ENCODE results near the gene BBS9. TPM values are rescaled to one million over a fixed set of nuclear protein-coding genes. Genes with fewer than 3 reads are reported as not detected.
"Not testable (repeated sequence)": the region's sequence is repeated elsewhere in the genome, so short reads cannot be mapped to it uniquely, and the experiment has no call there.

BBS9 gene
- total RNA-seq, 2 donors from 2014 or later: 7.9 to 11.0 TPM

GRCh38 chr7:33248671-33249070, 119.3 kb downstream of the BBS9 start:
- intact Hi-C loops (cut with DNase I, micrococcal nuclease): loop anchor here in 1 of 2 donors (10.0 kb wide), 2 partner anchors 496 to 686 kb away; no protein-coding TSS in a partner anchor
- ATAC-seq (no peak), DNase-seq (no peak)

- DNase-seq (no peak), ATAC-seq (no peak)
- intact Hi-C loops (cut with DNase I, micrococcal nuclease): no loop called here
Measured at GRCh38 chr7:33250421-33250871, 121.1 kb downstream of the BBS9 start.

DNA sequence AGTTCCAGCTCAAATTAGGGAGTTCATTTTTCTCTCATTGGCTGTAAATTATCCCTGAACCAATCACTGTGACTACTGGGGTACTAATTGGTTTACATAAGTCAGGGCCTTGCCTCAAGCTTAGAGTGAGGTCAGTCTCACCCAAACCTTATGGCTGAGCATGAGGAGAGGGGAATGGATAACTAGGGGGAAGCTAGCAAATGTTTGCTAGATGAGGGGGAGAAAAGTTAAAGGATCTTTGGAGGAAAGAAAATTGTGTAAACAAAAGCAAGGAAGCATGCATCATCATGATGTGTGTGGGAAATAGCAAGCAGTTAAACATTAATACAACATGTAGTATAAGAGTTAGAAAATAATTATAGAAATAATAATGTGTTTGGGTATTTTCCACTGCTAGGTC, 121.9 kb downstream of the BBS9 start:
- no peak for DNase-seq
- intact Hi-C loops (cut with DNase I, micrococcal nuclease): no loop called here
- no peak for ATAC-seq

- intact Hi-C loops (cut with DNase I, micrococcal nuclease): no loop called here
- no peak for ATAC-seq
- DNase-seq: no peak
Measured at GRCh38 chr7:33258491-33258951, 129.2 kb downstream of the BBS9 start.

GRCh38 chr7:33261585-33261984, 132.2 kb downstream of the BBS9 start:
- intact Hi-C loops (cut with DNase I, micrococcal nuclease): no loop called here
- no peak for ATAC-seq
- DNase-seq: no peak

GRCh38 chr7:33262476-33262875, 133.1 kb downstream of the BBS9 start:
- ATAC-seq (no peak), DNase-seq (no peak)
- intact Hi-C loops (cut with DNase I, micrococcal nuclease): no loop called here

DNA sequence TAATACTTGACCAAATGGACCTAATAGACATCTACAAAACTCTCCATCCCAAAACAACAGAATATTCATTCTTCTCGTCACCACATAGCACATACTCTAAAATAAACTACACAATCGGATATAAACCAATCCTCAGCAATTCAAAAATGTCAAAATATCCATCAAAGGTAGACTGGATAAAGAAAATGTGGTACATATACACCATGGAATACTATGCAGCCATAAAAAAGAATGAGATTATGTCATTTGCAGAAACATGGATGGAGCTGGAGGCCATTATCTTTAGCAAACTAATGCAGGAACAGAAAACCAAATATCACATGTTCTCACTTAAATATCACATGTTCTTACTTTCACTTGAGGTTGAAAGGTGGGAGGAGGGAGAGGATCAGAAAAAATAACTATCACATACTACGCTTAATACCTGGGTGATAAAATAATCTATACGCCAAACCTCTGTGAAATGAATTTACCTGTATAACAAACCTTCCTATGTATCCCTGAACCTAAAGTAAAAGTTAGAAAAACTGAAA, 142.5 kb downstream of the BBS9 start:
- ATAC-seq; DNase-seq; intact Hi-C loops (cut with DNase I, micrococcal nuclease): not testable (repeated sequence)

- no peak for ATAC-seq
Measured at GRCh38 chr7:33273356-33273755, 144.0 kb downstream of the BBS9 start.

GRCh38 chr7:33276325-33276724, 147.0 kb downstream of the BBS9 start:
- intact Hi-C loops (cut with DNase I, micrococcal nuclease): no loop called here
- no peak for DNase-seq
- ATAC-seq: no peak

More at GRCh38 chr7:33273356-33273755, 144.0 kb downstream of the BBS9 start:
- intact Hi-C loops (cut with DNase I, micrococcal nuclease): no loop called here
- no peak for DNase-seq

DNA sequence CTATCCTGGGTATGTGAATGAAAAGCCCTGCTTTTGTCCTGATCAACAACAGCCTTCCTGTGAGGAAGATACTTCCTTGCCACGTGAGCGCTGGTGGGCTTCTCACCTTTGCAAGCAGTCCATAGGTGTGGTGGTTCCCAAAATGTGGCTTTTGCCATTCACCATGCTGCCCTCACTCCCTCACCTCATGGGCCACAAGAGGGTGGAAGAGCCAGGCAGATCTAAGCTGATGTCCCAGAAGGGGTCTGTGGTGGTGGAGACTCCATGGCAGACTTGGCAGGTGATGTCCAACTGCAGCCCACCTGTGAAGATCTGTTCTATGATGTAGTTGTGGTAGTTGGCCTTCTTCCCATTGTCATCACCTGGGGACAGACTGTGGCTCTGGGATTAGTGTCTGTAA, 147.4 kb downstream of the BBS9 start:
- intact Hi-C loops (cut with DNase I, micrococcal nuclease): no loop called here
- no peak for ATAC-seq
- DNase-seq: no peak

GRCh38 chr7:33278095-33278494, 148.7 kb downstream of the BBS9 start:
- no peak for DNase-seq
- no peak for ATAC-seq

DNA sequence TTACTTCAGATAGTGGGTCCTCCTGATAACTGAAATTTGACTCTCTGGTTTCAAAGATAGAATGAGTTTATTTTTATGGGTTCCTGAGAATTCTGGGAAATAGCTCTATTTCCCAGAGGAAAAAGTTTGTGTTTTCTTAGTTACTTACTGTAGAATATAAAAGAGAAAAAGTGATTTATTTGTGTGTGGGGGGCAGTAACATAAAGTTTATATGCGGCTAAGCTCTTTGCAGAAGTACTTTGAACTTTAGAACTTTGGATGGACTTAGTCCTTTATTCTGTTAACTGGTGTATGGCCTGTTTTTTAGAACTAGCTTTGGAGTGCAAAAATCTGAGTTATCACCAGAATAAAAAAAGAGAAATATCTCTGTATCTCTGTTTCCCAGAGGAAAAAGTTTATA, 157.1 kb downstream of the BBS9 start:
- intact Hi-C loops (cut with DNase I, micrococcal nuclease): no loop called here
- ATAC-seq (no peak), DNase-seq (no peak)

More at GRCh38 chr7:33278095-33278494, 148.7 kb downstream of the BBS9 start:
- intact Hi-C loops (cut with DNase I, micrococcal nuclease): no loop called here

- ATAC-seq (no peak), DNase-seq (no peak)
- intact Hi-C loops (cut with DNase I, micrococcal nuclease): no loop called here
Measured at GRCh38 chr7:33287738-33288137, 158.4 kb downstream of the BBS9 start.

DNA sequence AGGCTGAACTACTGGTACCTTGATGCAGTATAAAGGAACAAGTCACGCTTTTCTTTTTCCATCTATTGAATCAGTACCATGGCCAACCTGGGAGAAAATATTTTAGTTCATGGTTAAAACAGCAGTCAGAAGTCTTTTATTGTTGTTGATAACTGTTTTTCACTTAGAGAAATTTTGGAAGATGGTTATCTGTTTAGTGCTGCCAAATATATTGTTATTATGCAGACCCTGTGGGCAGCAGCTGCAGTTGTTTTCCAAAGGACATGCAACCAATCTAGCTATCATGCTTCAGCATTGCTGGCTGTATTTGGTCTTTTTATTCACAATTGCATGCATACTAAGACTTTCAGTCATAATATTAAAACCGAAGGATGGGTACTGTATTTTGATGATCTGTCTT, 169.5 kb downstream of the BBS9 start:
- intact Hi-C loops (cut with DNase I, micrococcal nuclease): no loop called here
- no peak for ATAC-seq
- DNase-seq: no peak

- ATAC-seq (no peak), DNase-seq (no peak)
- intact Hi-C loops (cut with DNase I, micrococcal nuclease): no loop called here
Measured at GRCh38 chr7:33299425-33299824, 170.1 kb downstream of the BBS9 start.

DNA sequence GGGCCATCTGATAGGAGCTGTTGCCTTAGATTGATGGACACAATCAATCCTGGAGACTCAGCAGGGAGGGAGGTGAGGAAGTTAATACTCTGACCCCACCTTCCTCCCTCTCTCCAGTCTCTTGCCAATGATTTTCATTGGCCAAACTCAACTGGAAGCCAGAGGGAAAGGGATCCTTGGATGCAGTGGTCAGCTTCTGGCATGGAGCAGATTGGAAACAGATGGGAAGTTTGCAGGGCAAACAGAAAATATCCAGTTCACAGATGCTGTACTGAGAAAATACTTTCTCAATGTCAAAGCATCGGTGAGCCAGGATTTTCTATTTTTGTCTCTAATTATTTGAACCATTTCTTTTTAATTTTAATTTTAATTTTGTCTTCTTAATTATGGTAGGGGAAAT, 170.8 kb downstream of the BBS9 start:
- DNase-seq (no peak), ATAC-seq (no peak)
- intact Hi-C loops (cut with DNase I, micrococcal nuclease): no loop called here

DNA sequence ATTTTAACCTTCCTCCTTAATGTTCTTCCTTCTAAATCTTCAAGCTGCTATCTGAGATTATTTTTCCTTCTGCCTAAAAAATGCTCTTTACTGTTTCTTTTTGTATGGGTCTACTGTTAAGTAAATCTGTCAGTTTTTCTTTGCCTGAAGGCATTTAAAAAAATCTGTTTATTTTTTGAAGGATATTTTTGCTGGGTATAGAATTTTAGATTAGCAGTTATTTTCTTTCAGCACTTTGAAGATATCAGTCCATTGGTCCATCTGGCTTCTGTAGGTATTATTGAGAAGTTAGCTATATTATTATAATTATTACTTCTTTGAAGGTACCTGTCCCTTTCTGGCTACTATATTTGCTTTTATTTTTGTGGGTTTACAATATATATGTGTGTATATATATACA, 171.4 kb downstream of the BBS9 start:
- no peak for DNase-seq
- intact Hi-C loops (cut with DNase I, micrococcal nuclease): no loop called here
- no peak for ATAC-seq

DNA sequence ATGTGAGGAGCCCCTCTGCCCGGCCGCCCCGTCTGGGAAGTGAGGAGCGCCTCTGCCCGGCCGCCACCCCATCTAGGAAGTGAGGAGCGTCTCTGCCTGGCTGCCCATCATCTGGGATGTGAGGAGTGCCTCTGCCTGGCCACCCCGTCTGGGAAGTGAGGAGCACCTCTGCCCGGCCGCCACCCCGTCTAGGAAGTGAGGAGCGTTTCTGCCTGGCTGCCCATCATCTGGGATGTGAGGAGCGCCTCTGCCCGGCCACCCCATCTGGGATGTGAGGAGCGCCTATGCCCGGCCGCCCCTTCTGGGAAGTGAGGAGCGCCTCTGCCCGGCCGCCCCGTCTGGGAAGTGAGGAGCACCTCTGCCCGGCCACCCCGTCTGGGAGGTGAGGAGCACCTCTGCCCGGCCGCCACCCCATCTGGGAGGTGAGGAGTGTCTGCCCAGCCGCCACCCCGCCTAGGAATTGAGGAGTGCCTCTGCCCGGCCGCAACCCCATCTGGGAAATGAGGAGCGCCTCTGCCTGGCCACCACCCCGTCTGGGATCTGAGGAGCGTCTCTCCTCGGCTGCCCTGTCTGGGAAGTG, 174.7 kb downstream of the BBS9 start:
- DNase-seq; ATAC-seq; intact Hi-C loops (cut with DNase I, micrococcal nuclease): not testable (repeated sequence)

GRCh38 chr7:33307205-33307604, 177.8 kb downstream of the BBS9 start:
- ATAC-seq (no peak), DNase-seq (no peak)
- intact Hi-C loops (cut with DNase I, micrococcal nuclease): no loop called here

DNA sequence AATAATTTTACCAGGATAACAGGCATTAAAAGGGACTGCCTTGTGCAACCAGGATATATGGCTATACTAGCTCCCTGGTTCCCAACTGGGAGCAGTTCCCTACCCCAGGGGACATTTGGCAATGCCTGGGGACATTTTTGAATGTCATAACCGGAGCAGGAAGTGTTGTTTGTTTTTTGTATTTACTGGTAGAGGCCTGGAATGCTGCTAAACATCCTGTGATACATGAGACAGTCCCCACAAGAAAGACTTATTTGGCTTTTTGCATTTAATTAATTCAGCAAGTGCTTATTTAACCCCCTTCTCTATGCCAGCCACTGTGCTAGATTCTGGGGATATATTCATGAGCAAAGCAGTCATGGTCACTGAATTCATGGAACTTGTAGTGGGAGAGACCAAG, 181.2 kb downstream of the BBS9 start:
- intact Hi-C loops (cut with DNase I, micrococcal nuclease): no loop called here
- DNase-seq: no peak
- ATAC-seq: no peak

Measured in left colon (tissue), 2 donors.